ENCODE measurements around the gene EYS. TPM values are rescaled to one million over a fixed set of nuclear protein-coding genes. Genes with fewer than 3 reads are reported as not detected.

Gene EYS
- total and polyA plus RNA-seq, 4 donors: 0.53 to 4.5 (median 2.4) TPM

GRCh38 chr6:64998204-64998603 is 708.8 kb downstream of the EYS start:
- Histone ChIP-seq H3K4me1 (ENCODE audit: control insufficient read depth, insufficient read depth, low read length) (no peaks in the 10 kb centered on the region), H3K9me3 (ENCODE audit: control insufficient read depth, insufficient read depth, low read length) (no peaks in the 10 kb centered on the region), H3K4me3 (ENCODE audit: low read depth, low read length) (no peak overlapping the region), H3K27me3 (ENCODE audit: control insufficient read depth, insufficient read depth, low read length) (no peaks in the 10 kb centered on the region), H3K27ac (ENCODE audit: low read depth, low read length) (no peak overlapping the region), H3K36me3 (ENCODE audit: control insufficient read depth, insufficient read depth, low read length) (no peaks in the 10 kb centered on the region)
- DNase-seq (ENCODE audit: low read depth in 4 of 6, low spot score in 6 of 6): peak in 1 of 6 donors; percentile 50

DNA sequence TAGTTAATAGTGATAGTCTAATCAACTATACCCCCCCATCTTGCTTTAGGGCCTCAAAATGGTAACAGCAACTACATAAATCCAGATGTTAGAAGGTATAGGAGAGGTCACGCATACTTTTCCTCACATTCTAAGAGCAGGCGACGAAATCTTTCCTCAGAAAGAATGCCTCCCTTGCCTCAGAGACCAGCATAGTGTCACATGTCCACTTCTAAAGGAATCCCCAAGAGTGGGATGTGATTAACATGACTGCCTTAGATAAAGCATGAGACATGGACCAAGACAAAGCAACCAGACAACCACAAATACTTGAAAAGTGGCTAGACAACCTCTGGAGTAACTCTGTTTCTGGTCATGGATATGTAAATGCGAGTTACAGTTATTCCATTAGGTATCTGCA is 710.7 kb downstream of the EYS start:
- Histone ChIP-seq H3K4me1 (ENCODE audit: control insufficient read depth, insufficient read depth, low read length) (no peaks in the 10 kb centered on the region), H3K27me3 (ENCODE audit: control insufficient read depth, insufficient read depth, low read length) (no peaks in the 10 kb centered on the region), H3K4me3 (ENCODE audit: low read depth, low read length) (no peak overlapping the region), H3K27ac (ENCODE audit: low read depth, low read length) (no peak overlapping the region), H3K9me3 (ENCODE audit: control insufficient read depth, insufficient read depth, low read length) (no peaks in the 10 kb centered on the region), H3K36me3 (ENCODE audit: control insufficient read depth, insufficient read depth, low read length) (no peaks in the 10 kb centered on the region)
- WGBS (ENCODE audit: insufficient coverage): no CpG with 5 or more reads among the region's 4 CpGs
- no peak for DNase-seq (ENCODE audit: low read depth in 4 of 6, low spot score in 6 of 6)

- H3K9me3 ChIP-seq (ENCODE audit: control insufficient read depth, insufficient read depth, low read length): no peaks in the 10 kb centered on the region
- no peaks in the 10 kb centered on the region for H3K36me3 ChIP-seq (ENCODE audit: control insufficient read depth, insufficient read depth, low read length)
- no peaks in the 10 kb centered on the region for H3K4me1 ChIP-seq (ENCODE audit: control insufficient read depth, insufficient read depth, low read length)
- no peaks in the 10 kb centered on the region for H3K27me3 ChIP-seq (ENCODE audit: control insufficient read depth, insufficient read depth, low read length)
- DNase-seq (ENCODE audit: low read depth in 4 of 6, low spot score in 6 of 6): no peak
- H3K4me3 ChIP-seq (ENCODE audit: low read depth, low read length): no peak overlapping the region
- H3K27ac ChIP-seq (ENCODE audit: low read depth, low read length): no peak overlapping the region
These were observed 716.2 kb downstream of the EYS start for GRCh38 chr6:64990652-64991304.

GRCh38 chr6:64988148-64988547 is 718.9 kb downstream of the EYS start:
- H3K36me3 ChIP-seq (ENCODE audit: control insufficient read depth, insufficient read depth, low read length): no peaks in the 10 kb centered on the region
- DNase-seq (ENCODE audit: low read depth in 4 of 6, low spot score in 6 of 6): no peak
- no peak overlapping the region for H3K27ac ChIP-seq (ENCODE audit: low read depth, low read length)
- H3K27me3 ChIP-seq (ENCODE audit: control insufficient read depth, insufficient read depth, low read length): no peaks in the 10 kb centered on the region
- H3K9me3 ChIP-seq (ENCODE audit: control insufficient read depth, insufficient read depth, low read length): no peaks in the 10 kb centered on the region
- WGBS (ENCODE audit: insufficient coverage): no CpG with 5 or more reads among the region's 2 CpGs
- H3K4me1 ChIP-seq (ENCODE audit: control insufficient read depth, insufficient read depth, low read length): no peaks in the 10 kb centered on the region
- H3K4me3 ChIP-seq (ENCODE audit: low read depth, low read length): no peak overlapping the region

- no peaks in the 10 kb centered on the region for H3K27me3 ChIP-seq (ENCODE audit: control insufficient read depth, insufficient read depth, low read length)
- DNase-seq (ENCODE audit: low read depth in 4 of 6, low spot score in 6 of 6): peak in 1 of 6 donors; percentile 31
- WGBS (ENCODE audit: insufficient coverage): 80% methylated on average over 1 of the region's 4 CpGs
- H3K4me1 ChIP-seq (ENCODE audit: control insufficient read depth, insufficient read depth, low read length): no peaks in the 10 kb centered on the region
- no peak overlapping the region for H3K27ac ChIP-seq (ENCODE audit: low read depth, low read length)
- H3K9me3 ChIP-seq (ENCODE audit: control insufficient read depth, insufficient read depth, low read length): no peaks in the 10 kb centered on the region
- no peak overlapping the region for H3K4me3 ChIP-seq (ENCODE audit: low read depth, low read length)
- H3K36me3 ChIP-seq (ENCODE audit: control insufficient read depth, insufficient read depth, low read length): no peaks in the 10 kb centered on the region
These were observed 720.0 kb downstream of the EYS start for GRCh38 chr6:64987066-64987465.

DNA sequence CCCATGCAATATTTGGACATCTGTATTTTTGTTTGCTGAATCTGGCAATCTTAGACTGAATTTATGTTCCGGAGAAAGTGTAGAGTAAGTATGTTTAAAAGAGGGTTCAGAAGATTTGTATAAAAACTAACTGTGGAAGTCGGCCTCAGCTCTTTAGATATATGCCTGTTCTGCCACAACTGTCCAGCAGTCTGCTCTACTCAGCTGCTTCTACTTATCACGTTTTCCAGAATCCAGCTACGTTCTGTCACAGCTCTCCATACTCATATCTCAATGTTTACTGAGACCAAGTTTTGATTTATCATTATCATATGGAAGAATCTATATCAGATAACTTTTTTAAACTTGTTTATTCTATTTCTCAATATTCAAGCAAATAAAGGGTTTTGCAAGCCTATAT is 721.3 kb downstream of the EYS start:
- H3K4me3 ChIP-seq (ENCODE audit: low read depth, low read length): no peak overlapping the region
- DNase-seq (ENCODE audit: low read depth in 4 of 6, low spot score in 6 of 6): peak in 1 of 6 donors; percentile 9
- no CpG with 5 or more reads among the region's 4 CpGs for WGBS (ENCODE audit: insufficient coverage)
- H3K36me3 ChIP-seq (ENCODE audit: control insufficient read depth, insufficient read depth, low read length): no peaks in the 10 kb centered on the region
- H3K27me3 ChIP-seq (ENCODE audit: control insufficient read depth, insufficient read depth, low read length): no peaks in the 10 kb centered on the region
- H3K4me1 ChIP-seq (ENCODE audit: control insufficient read depth, insufficient read depth, low read length): no peaks in the 10 kb centered on the region
- no peak overlapping the region for H3K27ac ChIP-seq (ENCODE audit: low read depth, low read length)
- H3K9me3 ChIP-seq (ENCODE audit: control insufficient read depth, insufficient read depth, low read length): no peaks in the 10 kb centered on the region

- H3K27ac ChIP-seq (ENCODE audit: low read depth, low read length): no peak overlapping the region
- no peaks in the 10 kb centered on the region for H3K27me3 ChIP-seq (ENCODE audit: control insufficient read depth, insufficient read depth, low read length)
- H3K36me3 ChIP-seq (ENCODE audit: control insufficient read depth, insufficient read depth, low read length): no peaks in the 10 kb centered on the region
- no CpG with 5 or more reads among the region's 1 CpG for WGBS (ENCODE audit: insufficient coverage)
- H3K4me3 ChIP-seq (ENCODE audit: low read depth, low read length): no peak overlapping the region
- DNase-seq (ENCODE audit: low read depth in 4 of 6, low spot score in 6 of 6): no peak
- H3K4me1 ChIP-seq (ENCODE audit: control insufficient read depth, insufficient read depth, low read length): no peaks in the 10 kb centered on the region
- no peaks in the 10 kb centered on the region for H3K9me3 ChIP-seq (ENCODE audit: control insufficient read depth, insufficient read depth, low read length)
These were observed 722.1 kb downstream of the EYS start for GRCh38 chr6:64984948-64985347.

DNA sequence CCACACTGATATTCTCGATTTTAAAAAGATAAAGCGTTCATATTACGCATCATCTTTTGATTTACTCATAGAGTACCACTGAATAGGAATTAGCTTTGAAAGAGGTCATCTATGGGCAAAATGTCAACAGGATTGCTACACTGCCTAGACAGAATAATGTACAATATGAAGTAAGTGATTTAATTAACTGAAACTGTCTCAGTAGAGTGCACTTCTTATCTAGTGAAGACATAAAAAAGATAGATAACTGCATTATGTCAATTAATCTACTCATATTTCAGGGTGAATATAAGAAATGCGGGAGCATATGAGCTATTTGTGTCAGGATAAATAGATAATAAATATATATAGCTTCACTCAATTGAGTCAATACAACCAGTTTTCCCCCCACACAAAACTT is 723.9 kb downstream of the EYS start:
- WGBS (ENCODE audit: insufficient coverage): no CpG with 5 or more reads among the region's 4 CpGs

GRCh38 chr6:64973142-64973541 is 733.9 kb downstream of the EYS start:
- DNase-seq (ENCODE audit: low read depth in 4 of 6, low spot score in 6 of 6): no peak
- no peak overlapping the region for H3K27ac ChIP-seq (ENCODE audit: low read depth, low read length)
- no peak overlapping the region for H3K4me3 ChIP-seq (ENCODE audit: low read depth, low read length)
- H3K36me3 ChIP-seq (ENCODE audit: control insufficient read depth, insufficient read depth, low read length): no peaks in the 10 kb centered on the region
- no CpG with 5 or more reads among the region's 2 CpGs for WGBS (ENCODE audit: insufficient coverage)
- H3K4me1 ChIP-seq (ENCODE audit: control insufficient read depth, insufficient read depth, low read length): no peaks in the 10 kb centered on the region
- no peaks in the 10 kb centered on the region for H3K9me3 ChIP-seq (ENCODE audit: control insufficient read depth, insufficient read depth, low read length)
- H3K27me3 ChIP-seq (ENCODE audit: control insufficient read depth, insufficient read depth, low read length): no peaks in the 10 kb centered on the region

More for the DNA sequence above, 723.9 kb downstream of the EYS start:
- Histone ChIP-seq H3K4me1 (ENCODE audit: control insufficient read depth, insufficient read depth, low read length) (no peaks in the 10 kb centered on the region), H3K27me3 (ENCODE audit: control insufficient read depth, insufficient read depth, low read length) (no peaks in the 10 kb centered on the region), H3K27ac (ENCODE audit: low read depth, low read length) (no peak overlapping the region), H3K4me3 (ENCODE audit: low read depth, low read length) (no peak overlapping the region), H3K36me3 (ENCODE audit: control insufficient read depth, insufficient read depth, low read length) (no peaks in the 10 kb centered on the region), H3K9me3 (ENCODE audit: control insufficient read depth, insufficient read depth, low read length) (no peaks in the 10 kb centered on the region)
- DNase-seq (ENCODE audit: low read depth in 4 of 6, low spot score in 6 of 6): no peak

- WGBS (ENCODE audit: insufficient coverage): 71% methylated on average over 1 of the region's 1 CpG
- H3K4me1 ChIP-seq (ENCODE audit: control insufficient read depth, insufficient read depth, low read length): no peaks in the 10 kb centered on the region
- no peaks in the 10 kb centered on the region for H3K36me3 ChIP-seq (ENCODE audit: control insufficient read depth, insufficient read depth, low read length)
- H3K4me3 ChIP-seq (ENCODE audit: low read depth, low read length): no peak overlapping the region
- H3K27ac ChIP-seq (ENCODE audit: low read depth, low read length): no peak overlapping the region
- no peaks in the 10 kb centered on the region for H3K27me3 ChIP-seq (ENCODE audit: control insufficient read depth, insufficient read depth, low read length)
- no peaks in the 10 kb centered on the region for H3K9me3 ChIP-seq (ENCODE audit: control insufficient read depth, insufficient read depth, low read length)
- no peak for DNase-seq (ENCODE audit: low read depth in 4 of 6, low spot score in 6 of 6)
These were observed 737.9 kb downstream of the EYS start for GRCh38 chr6:64969139-64969538.

Data from spinal cord (tissue), 10 donors.